HG02642 (cell line): ENCODE results near the gene SYNGR3.
"Not testable (repeated sequence)": the region's sequence is repeated elsewhere in the genome, so short reads cannot be mapped to it uniquely, and the experiment has no call there.

Experiments used
- ATAC-seq: cut with Tn5 transposase; IDR thresholded peaks from one replicate; pipeline ENCODE4 v1.9.1; 2021; ENCODE audit warnings: mild to moderate bottlenecking; ENCODE audit not compliant: unreplicated experiment, poor library complexity

Gene SYNGR3

GRCh38 chr16:2024032-2024420 lies 34.3 kb downstream of the SYNGR3 start:
- no peak for ATAC-seq

- ATAC-seq: no peak
Observed at GRCh38 chr16:2025251-2025650, 35.5 kb downstream of the SYNGR3 start.

- ATAC-seq: no peak
Observed at GRCh38 chr16:2025878-2026460, 36.2 kb downstream of the SYNGR3 start.

- ATAC-seq: no peak
Observed at GRCh38 chr16:2026461-2027023, 36.8 kb downstream of the SYNGR3 start, which contains the start of gene NHERF2. Gene NHERF2 (plus strand): TSS chr16:2026902. CDS start chr16:2027006, 104 bp downstream.

- no peak for ATAC-seq
Observed at GRCh38 chr16:2027024-2028010, 37.5 kb downstream of the SYNGR3 start.

GRCh38 chr16:2028146-2028545 lies 38.4 kb downstream of the SYNGR3 start:
- no peak for ATAC-seq

GRCh38 chr16:2028620-2029220 lies 39.0 kb downstream of the SYNGR3 start:
- ATAC-seq: no peak

- no peak for ATAC-seq
Observed at GRCh38 chr16:2029350-2029749, 39.6 kb downstream of the SYNGR3 start.

GRCh38 chr16:2030036-2030435 lies 40.3 kb downstream of the SYNGR3 start:
- no peak for ATAC-seq

GRCh38 chr16:2031081-2031577 lies 41.4 kb downstream of the SYNGR3 start:
- no peak for ATAC-seq

- no peak for ATAC-seq
Observed at GRCh38 chr16:2032285-2033056, 42.7 kb downstream of the SYNGR3 start.

- ATAC-seq: no peak
Observed at GRCh38 chr16:2033057-2033908, 43.5 kb downstream of the SYNGR3 start.

- ATAC-seq: not testable (repeated sequence)
Observed at GRCh38 chr16:2033909-2034695, 44.3 kb downstream of the SYNGR3 start.

- ATAC-seq: no peak
Observed at GRCh38 chr16:2034696-2035430, 45.1 kb downstream of the SYNGR3 start.

- no peak for ATAC-seq
Observed at GRCh38 chr16:2035431-2036199, 45.8 kb downstream of the SYNGR3 start.

GRCh38 chr16:2036200-2036966 lies 46.6 kb downstream of the SYNGR3 start:
- ATAC-seq: no peak
